ENCODE measurements around the gene TLN1. TPM values are rescaled to one million over a fixed set of nuclear protein-coding genes. Genes with fewer than 3 reads are reported as not detected.

Gene TLN1
- total RNA-seq, 4 donors from 2014 or later, result 142 to 245 (median 184) TPM

GRCh38 chr9:35745569-35745968 is 13.6 kb upstream of the TLN1 start:
- H3K9me3 ChIP-seq, result no peaks in the 10 kb centered on the region
- DNase-seq, result no peak
- TF ChIP-seq, protein P1, sequence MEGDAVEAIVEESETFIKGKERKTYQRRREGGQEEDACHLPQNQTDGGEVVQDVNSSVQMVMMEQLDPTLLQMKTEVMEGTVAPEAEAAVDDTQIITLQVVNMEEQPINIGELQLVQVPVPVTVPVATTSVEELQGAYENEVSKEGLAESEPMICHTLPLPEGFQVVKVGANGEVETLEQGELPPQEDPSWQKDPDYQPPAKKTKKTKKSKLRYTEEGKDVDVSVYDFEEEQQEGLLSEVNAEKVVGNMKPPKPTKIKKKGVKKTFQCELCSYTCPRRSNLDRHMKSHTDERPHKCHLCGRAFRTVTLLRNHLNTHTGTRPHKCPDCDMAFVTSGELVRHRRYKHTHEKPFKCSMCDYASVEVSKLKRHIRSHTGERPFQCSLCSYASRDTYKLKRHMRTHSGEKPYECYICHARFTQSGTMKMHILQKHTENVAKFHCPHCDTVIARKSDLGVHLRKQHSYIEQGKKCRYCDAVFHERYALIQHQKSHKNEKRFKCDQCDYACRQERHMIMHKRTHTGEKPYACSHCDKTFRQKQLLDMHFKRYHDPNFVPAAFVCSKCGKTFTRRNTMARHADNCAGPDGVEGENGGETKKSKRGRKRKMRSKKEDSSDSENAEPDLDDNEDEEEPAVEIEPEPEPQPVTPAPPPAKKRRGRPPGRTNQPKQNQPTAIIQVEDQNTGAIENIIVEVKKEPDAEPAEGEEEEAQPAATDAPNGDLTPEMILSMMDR (IDR thresholded peaks at IDR 0.05), result no peak
- no peak for TF ChIP-seq POLR2A (IDR thresholded peaks at IDR 0.05)
- H3K36me3 ChIP-seq, result peaks cover 28 to 37% of the 10 kb centered on the region in 2 donors
- intact Hi-C loops (cut with DNase I), result loop anchor here (10.0 kb wide), 1 partner anchor 79 kb away; the partner anchor contains the start of genes FAM221B and TMEM8B
- H3K27ac ChIP-seq, result no peak overlapping the region
- peaks cover 33 to 34% of the 10 kb centered on the region in 2 donors for H3K4me1 ChIP-seq
- H3K27me3 ChIP-seq, result no peaks in the 10 kb centered on the region
- 54 to 67% methylated on average over 1 of the region's 1 CpG for WGBS, 2 donors
- H3K4me3 ChIP-seq (replicated peaks in 1 of 3), result no peak overlapping the region

- TF ChIP-seq, protein P1 (IDR thresholded peaks at IDR 0.05), result no peak
- no peak for TF ChIP-seq POLR2A (IDR thresholded peaks at IDR 0.05)
- no peak for DNase-seq
- H3K4me3 ChIP-seq (replicated peaks in 1 of 3), result no peak overlapping the region
- H3K4me1 ChIP-seq, result peaks cover 24 to 25% of the 10 kb centered on the region in 2 donors
- H3K27me3 ChIP-seq, result no peaks in the 10 kb centered on the region
- WGBS, 2 donors, result 89 to 93% methylated on average over 8 of the region's 8 CpGs
- peaks cover 42 to 53% of the 10 kb centered on the region in 2 donors for H3K36me3 ChIP-seq
- intact Hi-C loops (cut with DNase I), result loop anchor here (10.0 kb wide), 1 partner anchor 81 kb away; the partner anchor contains the start of genes FAM221B and TMEM8B
- H3K9me3 ChIP-seq, result no peaks in the 10 kb centered on the region
- H3K27ac ChIP-seq, result no peak overlapping the region
Measured at GRCh38 chr9:35743880-35744518, 12.0 kb upstream of the TLN1 start.

DNA sequence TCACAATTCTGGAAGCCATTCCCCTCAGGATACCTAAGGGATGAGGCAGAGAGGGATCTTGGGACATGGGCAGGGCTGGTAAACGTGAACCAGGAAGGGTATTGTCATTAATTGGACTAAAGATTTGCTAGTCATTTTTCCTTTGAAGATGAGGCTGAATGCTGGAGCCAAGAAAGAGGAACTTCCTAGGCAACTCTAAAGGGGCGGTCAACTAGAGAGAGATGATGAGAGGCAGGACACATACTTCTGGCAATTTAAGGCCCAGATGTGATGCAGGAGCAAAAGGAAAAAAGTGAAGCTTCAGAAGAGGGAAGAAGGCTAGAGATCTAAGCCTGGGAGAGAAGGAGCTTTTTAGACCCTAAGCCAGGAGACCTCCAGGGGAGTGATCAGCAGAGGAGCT is 11.5 kb upstream of the TLN1 start:
- no peak for DNase-seq
- Histone ChIP-seq H3K9me3 (no peaks in the 10 kb centered on the region), H3K27ac (no peak overlapping the region), H3K4me1 (peaks cover 24 to 25% of the 10 kb centered on the region in 2 donors), H3K4me3 (replicated peaks in 1 of 3) (no peak overlapping the region), H3K36me3 (peaks cover 48 to 58% of the 10 kb centered on the region in 2 donors), H3K27me3 (no peaks in the 10 kb centered on the region)
- intact Hi-C loops (cut with DNase I), result loop anchor here (10.0 kb wide), 1 partner anchor 81 kb away; the partner anchor contains the start of genes FAM221B and TMEM8B
- TF ChIP-seq POLR2A (IDR thresholded peaks at IDR 0.05), result no peak
- TF ChIP-seq, protein P1 (IDR thresholded peaks at IDR 0.05), result no peak
- 69 to 79% methylated on average over 2 of the region's 2 CpGs for WGBS, 2 donors

- H3K36me3 ChIP-seq, result peaks cover 65 to 75% of the 10 kb centered on the region in 2 donors
- TF ChIP-seq, protein P1 (IDR thresholded peaks at IDR 0.05), result no peak
- no peak for TF ChIP-seq POLR2A (IDR thresholded peaks at IDR 0.05)
- 89 to 93% methylated on average over 7 of the region's 7 CpGs for WGBS, 2 donors
Measured at GRCh38 chr9:35741740-35742139, 9.7 kb upstream of the TLN1 start.

GRCh38 chr9:35740243-35740642 is 8.2 kb upstream of the TLN1 start:
- intact Hi-C loops (cut with DNase I), result loop anchor here (10.0 kb wide), 1 partner anchor 85 kb away; the partner anchor contains the start of genes FAM221B and TMEM8B
- TF ChIP-seq POLR2A (IDR thresholded peaks at IDR 0.05), result no peak
- TF ChIP-seq, protein P1 (IDR thresholded peaks at IDR 0.05), result no peak
- 91 to 100% methylated on average over 5 to 6 of the region's 6 CpGs for WGBS, 2 donors
- DNase-seq, result no peak
- H3K27me3 ChIP-seq, result no peaks in the 10 kb centered on the region
- H3K4me3 ChIP-seq (replicated peaks in 1 of 3), result no peak overlapping the region
- H3K27ac ChIP-seq, result no peak overlapping the region
- no peaks in the 10 kb centered on the region for H3K4me1 ChIP-seq
- no peaks in the 10 kb centered on the region for H3K9me3 ChIP-seq
- peaks cover 78 to 89% of the 10 kb centered on the region in 2 donors for H3K36me3 ChIP-seq

More at GRCh38 chr9:35741740-35742139, 9.7 kb upstream of the TLN1 start:
- no peak for DNase-seq
- Histone ChIP-seq H3K4me1 (peaks cover 10 to 13% of the 10 kb centered on the region in 2 donors), H3K4me3 (replicated peaks in 1 of 3) (no peak overlapping the region), H3K9me3 (no peaks in the 10 kb centered on the region), H3K27ac (no peak overlapping the region), H3K27me3 (no peaks in the 10 kb centered on the region)
- intact Hi-C loops (cut with DNase I), result loop anchor here (10.0 kb wide), 1 partner anchor 83 kb away; the partner anchor contains the start of genes FAM221B and TMEM8B

All from thyroid gland (tissue), 4 donors.